Endothelial cell of umbilical vein (primary cell): ENCODE data around the gene PCP2. TPM values are rescaled to one million over a fixed set of nuclear protein-coding genes. Genes with fewer than 3 reads are reported as not detected.
A peak's percentile ranks its signal among the peaks of the same experiment; 100 is the strongest.

Experiments
- BruUV-seq: library from RNA; stranded (reverse); fragments of 400-500 nt; replicated peaks from 2 replicates; lab custom pipeline; 2021; lab: Mats Ljungman, UMichigan
- CTCF ChIA-PET: fragments of 300-600, 350-600 bp; sonication (Branson Sonifier 250); formaldehyde crosslinking; loops from one replicate; lab custom pipeline; 2021; ENCODE audit warnings: antibody characterized with exemption, inconsistent platforms; lab: Charles Lee
- POLR2A ChIA-PET: fragments of 300-600, 350-600 bp; sonication (Branson Sonifier 250); formaldehyde crosslinking; loops from one replicate; lab custom pipeline; 2021; ENCODE audit warnings: antibody characterized with exemption, inconsistent platforms; lab: Charles Lee
- DNase-seq: peaks from one replicate; pipeline ENCODE4 v3.0.0-alpha.2; 2011; ENCODE audit warnings: low read depth, low spot score
- FAIRE-seq: peaks from 2 replicates; lab custom pipeline; 2011; peaks lifted over from hg19 to GRCh38; lab: Jason Lieb, UNC
- H2AFZ ChIP-seq: 2 replicates; pipeline ENCODE4 v1.6.0; 2012; ENCODE audit warnings: low read depth, low read length, control low read depth, inconsistent platforms
- H3K27ac ChIP-seq: 2 replicates; pipeline ENCODE4 v1.5.1; 2011; ENCODE audit warnings: low read depth, mild to moderate bottlenecking, control low read depth, low read length, moderate library complexity; ENCODE audit not compliant: insufficient read depth
- H3K27me3 ChIP-seq, 2 experiments: 2 replicates each; pipeline versions ENCODE4 v1.6.0 to v1.6.1; 2011; ENCODE audit warnings: low read length in 2 of 2, mixed read lengths in 1 of 2; ENCODE audit not compliant: control insufficient read depth in 2 of 2, insufficient read depth in 2 of 2
- H3K36me3 ChIP-seq, 2 experiments: 2 replicates in 1 of 2; 3 replicates in 1 of 2; pipeline ENCODE4 v1.5.1; 2011; ENCODE audit warnings: low read length in 2 of 2, mild to moderate bottlenecking in 1 of 2, moderate library complexity in 1 of 2; ENCODE audit not compliant: control insufficient read depth in 2 of 2, insufficient read depth in 2 of 2; ENCODE audit errors: extremely low read depth in 1 of 2
- H3K4me1 ChIP-seq: 3 replicates; pipeline ENCODE4 v1.5.1; 2011; ENCODE audit warnings: mild to moderate bottlenecking, low read length; ENCODE audit not compliant: control insufficient read depth, insufficient read depth; ENCODE audit errors: extremely low read depth
- H3K4me2 ChIP-seq: 2 replicates; pipeline ENCODE4 v1.6.1; 2011; ENCODE audit warnings: low read length, control low read depth, mixed read lengths; ENCODE audit not compliant: insufficient read depth
- H3K4me3 ChIP-seq, 3 experiments: fragments of 200-600 bp in 1 of 3; sonication (generic), shearing (Covaris generic) in 1 of 3; replicated peaks in 1 of 3; 2 replicates each; pipeline ENCODE4 v1.5.1; 2011 to 2016; ENCODE audit warnings: control low read depth in 3 of 3, low read length in 3 of 3, mild to moderate bottlenecking in 2 of 3, inconsistent platforms in 1 of 3, low read depth in 1 of 3, moderate library complexity in 1 of 3; ENCODE audit not compliant: insufficient read depth in 1 of 3
- H3K79me2 ChIP-seq: 2 replicates; pipeline ENCODE4 v1.6.0; 2012; ENCODE audit warnings: low read length, inconsistent platforms; ENCODE audit not compliant: control insufficient read depth, insufficient read depth
- H3K9ac ChIP-seq: replicated peaks from 2 replicates; pipeline ENCODE3; 2011; ENCODE audit warnings: low read length, control low read depth; ENCODE audit not compliant: insufficient read depth; ENCODE audit errors: extremely low read depth
- H3K9me1 ChIP-seq: replicated peaks from 3 replicates; pipeline ENCODE4 v1.6.0; 2011; ENCODE audit warnings: mild to moderate bottlenecking, low read length; ENCODE audit not compliant: control insufficient read depth, insufficient read depth; ENCODE audit errors: extremely low read depth
- H3K9me3 ChIP-seq: replicated peaks from 2 replicates; pipeline ENCODE4 v1.5.1; 2012; ENCODE audit warnings: low read length, inconsistent platforms; ENCODE audit not compliant: control insufficient read depth, insufficient read depth
- H4K20me1 ChIP-seq: replicated peaks from 2 replicates; pipeline ENCODE3; 2011; ENCODE audit warnings: mild to moderate bottlenecking, low read length; ENCODE audit not compliant: control insufficient read depth, insufficient read depth; ENCODE audit errors: extremely low read depth
- POLR2AphosphoS5 ChIP-seq: IDR thresholded peaks from 2 replicates; pipeline ENCODE4 v1.6.1; 2012; ENCODE audit warnings: low read depth, mild to moderate bottlenecking, control low read depth, low read length, moderate library complexity; ENCODE audit not compliant: insufficient read depth
- dilution Hi-C: fragments of 300-500 bp; cut with MboI; formaldehyde crosslinking; loops from one replicate; pipeline ENCODE4 v1.15.0; 2019; ENCODE audit warnings: low sequenced_read_pairs; ENCODE audit not compliant: extremely low pct_ligation_motif_present
- intact Hi-C: fragments of 100-400 bp; cut with micrococcal nuclease; formaldehyde crosslinking; loops from one replicate; pipeline ENCODE4 v1.10.0; 2022
- polyA plus RNA-seq, 4 experiments: library from polyadenylated mRNA; depleted of rRNA in 3 of 4; stranded (reverse) in 3 of 4; unstranded in 1 of 4; fragments of >200 nt; gene quantifications; 2 replicates each; pipeline versions ENCODE4 v1.2.1 to v1.2.3, GENCODE V29; 2011 to 2012; ENCODE audit warnings: missing spikeins in 1 of 4
- total RNA-seq: library from RNA; stranded (reverse); gene quantifications from 2 replicates; pipeline ENCODE4 v1.2.3, GENCODE V29; 2021
- TF ChIP-seq, protein P1 (sequence below), 2 donors: IDR thresholded peaks; 1 replicate in 1 of 2; 2 replicates in 1 of 2; pipeline ENCODE4 v1.5.1; 2011; ENCODE audit warnings: low read length in 2 of 2, mild to moderate bottlenecking in 2 of 2, moderate library complexity in 2 of 2, control low read depth in 1 of 2, inconsistent platforms in 1 of 2, low read depth in 1 of 2; ENCODE audit not compliant: insufficient read depth in 1 of 2; ENCODE audit errors: extremely low read depth in 1 of 2

Gene PCP2
- total and polyA plus RNA-seq, 2 donors (not counting 3 experiments of a cell fraction or from before 2014, with no cell fraction given) = not detected

DNA sequence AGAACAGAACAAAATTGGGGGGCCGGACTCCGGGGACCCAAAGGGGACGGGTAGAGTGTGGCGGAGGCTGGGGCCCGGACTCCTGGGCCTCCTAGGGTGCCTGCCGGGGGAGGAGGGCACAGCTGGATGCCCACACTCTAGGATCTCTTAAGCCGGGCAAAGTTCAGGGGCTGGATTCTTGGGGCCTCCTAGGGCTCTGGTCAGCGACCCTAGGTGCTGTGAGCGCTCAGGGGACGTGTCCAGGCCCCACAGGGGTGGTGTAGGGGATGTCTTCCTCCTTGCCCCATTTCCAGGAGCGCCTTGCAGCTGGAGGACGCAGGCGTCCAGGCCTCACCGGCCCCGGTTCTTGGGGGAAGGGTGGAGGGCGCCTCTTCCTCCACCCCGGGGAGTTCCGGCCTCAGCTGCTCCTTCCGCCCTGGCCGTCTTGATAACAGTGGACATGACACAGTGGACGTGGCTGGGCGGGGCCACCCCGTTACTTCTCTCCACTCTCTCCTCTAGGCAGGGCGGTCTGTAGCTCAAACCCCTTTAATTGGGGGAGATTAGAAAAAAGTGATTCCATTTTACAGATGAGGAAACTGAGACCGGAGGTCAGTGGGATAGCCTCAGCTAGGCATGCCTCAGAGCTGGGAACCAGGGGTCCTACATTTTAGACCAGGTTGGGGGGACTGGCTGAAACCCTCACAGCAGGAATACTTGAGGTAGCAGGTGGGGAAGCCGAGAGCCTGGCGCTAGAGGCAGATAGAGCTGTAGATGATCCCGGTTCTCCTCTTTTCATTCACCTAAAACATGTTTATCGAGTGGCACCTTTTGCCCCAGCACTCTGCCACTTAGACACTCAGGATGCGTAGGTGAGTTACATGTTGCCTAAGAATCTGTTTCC is 4.1 kb upstream of the PCP2 start:
- Histone ChIP-seq H3K4me3 (peak overlapping the region; percentile 42 to 62 (median 61)), H2AFZ (peak overlapping the region; percentile 44), H3K9ac (peak overlapping the region; percentile 49), H3K9me1 (no peaks in the 10 kb centered on the region), H3K79me2 (no peaks in the 10 kb centered on the region), H3K27me3 (no peaks in the 10 kb centered on the region), H3K4me2 (peak overlapping the region; percentile 32), H4K20me1 (no peaks in the 10 kb centered on the region), H3K36me3 (no peaks in the 10 kb centered on the region), H3K9me3 (no peaks in the 10 kb centered on the region), H3K4me1 (peaks cover 7% of the 10 kb centered on the region), H3K27ac (peak overlapping the region; percentile 58)
- TF ChIP-seq, protein P1, sequence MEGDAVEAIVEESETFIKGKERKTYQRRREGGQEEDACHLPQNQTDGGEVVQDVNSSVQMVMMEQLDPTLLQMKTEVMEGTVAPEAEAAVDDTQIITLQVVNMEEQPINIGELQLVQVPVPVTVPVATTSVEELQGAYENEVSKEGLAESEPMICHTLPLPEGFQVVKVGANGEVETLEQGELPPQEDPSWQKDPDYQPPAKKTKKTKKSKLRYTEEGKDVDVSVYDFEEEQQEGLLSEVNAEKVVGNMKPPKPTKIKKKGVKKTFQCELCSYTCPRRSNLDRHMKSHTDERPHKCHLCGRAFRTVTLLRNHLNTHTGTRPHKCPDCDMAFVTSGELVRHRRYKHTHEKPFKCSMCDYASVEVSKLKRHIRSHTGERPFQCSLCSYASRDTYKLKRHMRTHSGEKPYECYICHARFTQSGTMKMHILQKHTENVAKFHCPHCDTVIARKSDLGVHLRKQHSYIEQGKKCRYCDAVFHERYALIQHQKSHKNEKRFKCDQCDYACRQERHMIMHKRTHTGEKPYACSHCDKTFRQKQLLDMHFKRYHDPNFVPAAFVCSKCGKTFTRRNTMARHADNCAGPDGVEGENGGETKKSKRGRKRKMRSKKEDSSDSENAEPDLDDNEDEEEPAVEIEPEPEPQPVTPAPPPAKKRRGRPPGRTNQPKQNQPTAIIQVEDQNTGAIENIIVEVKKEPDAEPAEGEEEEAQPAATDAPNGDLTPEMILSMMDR (IDR thresholded peaks at IDR 0.05; ENCODE audit: extremely low read depth in 1 of 2, insufficient read depth in 1 of 2, low read depth in 1 of 2, low read length in 2 of 2) = no peak
- TF ChIP-seq POLR2AphosphoS5 = peak; percentile 11
- dilution Hi-C loops = no loop called here
- BruUV-seq = TSS peak; percentile 38
- peak; percentile 69 for FAIRE-seq
- POLR2A ChIA-PET = no interaction called here
- CTCF ChIA-PET = interaction anchor here (0.8 to 1.3 kb wide), 4 partner anchors 8 to 232 kb away, joined by 3 to 4 read pairs (median 3); partner anchors contain the start of genes PET100, TRAPPC5 and XAB2
- intact Hi-C loops = loop anchor here (1.0 kb wide), 1 partner anchor 8 kb away; the partner anchor contains the start of genes PET100 and XAB2
- peak; percentile 22 for DNase-seq
